ENCODE measurements around the gene ENPP4. TPM values are rescaled to one million over a fixed set of nuclear protein-coding genes. Genes with fewer than 3 reads are reported as not detected.

ENPP4 gene
- total and polyA plus RNA-seq, 9 of the 15 experiments (the other 6 are each of a cell fraction or from before 2014, with no cell fraction given): 0.07 TPM; not detected in 8

DNA sequence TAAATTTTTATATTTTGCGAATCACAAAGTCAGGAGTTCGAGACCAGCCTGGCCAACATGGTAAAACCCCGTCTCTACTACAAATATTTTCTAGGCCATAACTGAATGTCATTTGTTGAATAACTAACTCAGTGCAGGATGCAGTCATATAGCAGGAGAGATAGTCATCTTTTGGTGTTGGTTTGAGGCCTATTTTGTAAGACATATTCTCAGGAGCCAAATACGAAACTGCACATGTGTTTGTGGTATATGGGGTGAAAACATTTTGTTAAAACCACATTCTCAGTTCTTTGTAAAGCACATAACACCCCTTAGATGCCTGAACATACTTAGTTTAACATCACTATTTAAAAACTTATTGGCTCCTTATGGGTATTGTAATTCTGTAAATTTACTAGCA lies 45.7 kb downstream of the ENPP4 start:
- in situ Hi-C loops (cut with MboI): no loop called here
- no TSS peak for BruUV-seq (replicated peaks)
- FAIRE-seq (no peak), DNase-seq (ENCODE audit: extremely low read depth in 1 of 4, low spot score in 3 of 4) (no peak), ATAC-seq (no peak)
- Histone ChIP-seq H3K4me2 (ENCODE audit: insufficient read depth, low read length) (no peak overlapping the region), H3K4me1 (replicated peaks in 1 of 2; ENCODE audit: control insufficient read depth in 2 of 2, insufficient read depth in 2 of 2, low read length in 2 of 2) (peaks cover 0 to 5% of the 10 kb centered on the region in 2 experiments; a peak in 2 of 5 replicates), H2AFZ (ENCODE audit: low read depth, low read length) (no peak overlapping the region), H3K9ac (ENCODE audit: insufficient read depth in 1 of 2, low read depth in 2 of 2, low read length in 2 of 2) (no peak overlapping the region), H3K4me3 (no peak overlapping the region), H3K9me3 (replicated peaks; ENCODE audit: control insufficient read depth, insufficient read depth, low read depth, low read length) (no peaks in the 10 kb centered on the region), H4K20me1 (replicated peaks; ENCODE audit: control insufficient read depth, insufficient read depth, low read length) (no peaks in the 10 kb centered on the region), H3K27me3 (ENCODE audit: control insufficient read depth in 2 of 2, insufficient read depth in 2 of 2, low read length in 2 of 2) (peaks cover under 1 to 3% of the 10 kb centered on the region in 2 experiments; a peak in 1 of 5 replicates), H3K36me3 (ENCODE audit: control insufficient read depth, insufficient read depth, low read length) (no peaks in the 10 kb centered on the region), H3K79me2 (ENCODE audit: control insufficient read depth, insufficient read depth, low read length) (no peaks in the 10 kb centered on the region), H3K9me1 (ENCODE audit: control insufficient read depth, insufficient read depth, low read length) (no peaks in the 10 kb centered on the region), H3K27ac (ENCODE audit: extremely low read depth, low read depth, low read length) (no peak overlapping the region)
- intact Hi-C loops (cut with micrococcal nuclease): no loop called here
- POLR2A ChIA-PET: interaction anchor here (1.1 kb wide), 1 partner anchor 27 kb away, joined by 4 read pairs; no protein-coding TSS in a partner anchor
- no peak for TF ChIP-seq ZKSCAN3 (CRISPR knock-in tag; IDR thresholded peaks at IDR 0.05)
- TF ChIP-seq CHD4 (IDR thresholded peaks at IDR 0.05; ENCODE audit: insufficient read depth, insufficient replicate concordance, low read depth, low read length, poor library complexity, severe bottlenecking): no peak
- WGBS (ENCODE audit: insufficient coverage, low coverage, missing lambda C conversion rate): 0% methylated on average over 4 of the region's 4 CpGs
- CTCF ChIA-PET (ENCODE audit: low intra/inter-chr PET ratio): no interaction called here

DNA sequence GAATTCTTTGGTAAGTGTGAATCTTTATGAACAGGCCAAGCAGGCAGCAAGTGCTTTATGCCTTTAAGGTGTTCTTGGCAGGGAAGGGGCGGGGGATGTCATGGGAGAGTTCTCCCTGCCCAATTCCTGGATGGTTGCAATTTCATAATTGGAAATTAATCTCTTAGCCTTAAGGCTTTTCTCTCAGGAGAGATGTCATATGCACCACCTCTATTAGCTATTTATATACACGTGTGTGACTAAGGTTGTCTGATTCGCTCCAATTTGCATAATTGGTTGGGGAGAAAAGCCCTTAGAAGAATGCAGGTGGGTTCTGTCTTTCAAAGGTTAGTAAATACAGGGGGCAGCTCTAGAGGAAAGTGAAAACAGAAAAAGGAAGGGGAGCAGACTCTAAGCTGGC lies 46.2 kb downstream of the ENPP4 start:
- Histone ChIP-seq H3K4me3 (no peak overlapping the region), H3K36me3 (ENCODE audit: control insufficient read depth, insufficient read depth, low read length) (no peaks in the 10 kb centered on the region), H3K4me1 (replicated peaks in 1 of 2; ENCODE audit: control insufficient read depth in 2 of 2, insufficient read depth in 2 of 2, low read length in 2 of 2) (peaks cover 0 to under 1% of the 10 kb centered on the region in 2 experiments; a peak in 1 of 5 replicates), H3K4me2 (ENCODE audit: insufficient read depth, low read length) (no peak overlapping the region), H3K9ac (ENCODE audit: insufficient read depth in 1 of 2, low read depth in 2 of 2, low read length in 2 of 2) (no peak overlapping the region), H3K9me1 (ENCODE audit: control insufficient read depth, insufficient read depth, low read length) (no peaks in the 10 kb centered on the region), H4K20me1 (replicated peaks; ENCODE audit: control insufficient read depth, insufficient read depth, low read length) (no peaks in the 10 kb centered on the region), H2AFZ (ENCODE audit: low read depth, low read length) (no peak overlapping the region), H3K27ac (ENCODE audit: extremely low read depth, low read depth, low read length) (no peak overlapping the region), H3K27me3 (ENCODE audit: control insufficient read depth in 2 of 2, insufficient read depth in 2 of 2, low read length in 2 of 2) (no peaks in the 10 kb centered on the region), H3K9me3 (replicated peaks; ENCODE audit: control insufficient read depth, insufficient read depth, low read depth, low read length) (no peaks in the 10 kb centered on the region), H3K79me2 (ENCODE audit: control insufficient read depth, insufficient read depth, low read length) (no peaks in the 10 kb centered on the region)
- 0% methylated on average over 3 of the region's 3 CpGs for WGBS (ENCODE audit: insufficient coverage, low coverage, missing lambda C conversion rate)
- BruUV-seq (replicated peaks): no TSS peak
- ChIA-PET POLR2A (interaction anchor here (1.1 kb wide), 1 partner anchor 26 kb away, joined by 4 read pairs; no protein-coding TSS in a partner anchor), CTCF (ENCODE audit: low intra/inter-chr PET ratio) (no interaction called here)
- DNase-seq (ENCODE audit: extremely low read depth in 1 of 4, low spot score in 3 of 4) (no peak), ATAC-seq (no peak), FAIRE-seq (no peak)
- TF ChIP-seq EZH2 (IDR thresholded peaks at IDR 0.05; ENCODE audit: borderline replicate concordance, low read depth, low read length) (no peak), DNMT1 (IDR thresholded peaks at IDR 0.05) (no peak)
- intact Hi-C loops (cut with micrococcal nuclease): no loop called here
- in situ Hi-C loops (cut with MboI): no loop called here

Data from K562 (cell line).